Endothelial cell of coronary artery (primary cell): ENCODE measurements around the gene THAP4. TPM values are rescaled to one million over a fixed set of nuclear protein-coding genes. Genes with fewer than 3 reads are reported as not detected.

Experiments
- total RNA-seq: library from RNA; depleted of rRNA; stranded (reverse); fragments of >200 nt; gene quantifications from 2 replicates; pipeline ENCODE4 v1.2.3, GENCODE V29; 2014

Gene THAP4
- total RNA-seq: 48.9 and 50.4 TPM in 2 replicates

GRCh38 chr2:241637018-241637794, at the start of gene THAP4, which contains the start of gene ATG4B:
Gene THAP4 (minus strand): TSS chr2:241637158. CDS start chr2:241637017, 141 bp downstream.
Gene ATG4B (plus strand): TSS chr2:241637693. CDS start chr2:241637715, 22 bp downstream.

GRCh38 chr2:241558532-241559322, 78.2 kb downstream of the THAP4 start, which contains the start of gene BOK:
Gene BOK (plus strand): TSS chr2:241558745. CDS start chr2:241559484, 739 bp downstream.

Other genes starting within 250 kb of the THAP4 start
- gene STK25, start 128.6 kb downstream of the THAP4 start, total RNA-seq: 311 and 347 TPM in 2 replicates
- gene BOK, start 78.4 kb downstream of the THAP4 start, total RNA-seq: 29.8 and 51.2 TPM in 2 replicates
- 75.1 and 77.1 TPM in 2 replicates for gene ATG4B, start 535 bp upstream of the THAP4 start, total RNA-seq
- gene DTYMK, start 49.7 kb upstream of the THAP4 start, total RNA-seq: 27.4 and 42.6 TPM in 2 replicates
- 21.7 and 22.0 TPM in 2 replicates for gene ING5, start 64.9 kb upstream of the THAP4 start, total RNA-seq
- gene D2HGDH, start 97.5 kb upstream of the THAP4 start, total RNA-seq: 7.8 and 14.7 TPM in 2 replicates
- 0.09 TPM in 1 of 2 replicates, not detected in the other for gene GAL3ST2, start 139.7 kb upstream of the THAP4 start, total RNA-seq
- gene NEU4, start 172.0 kb upstream of the THAP4 start, total RNA-seq: not detected in 2 replicates
- gene PDCD1, start 221.7 kb upstream of the THAP4 start, total RNA-seq: not detected in 2 replicates
- gene RTP5, start 232.6 kb upstream of the THAP4 start, total RNA-seq: not detected in 2 replicates